Activated T-cell treated with anti-CD3 and anti-CD28 coated beads, Interleukin-2, amount 50 U/mL, for 4 hours (primary cell): ENCODE data around the gene MAP7. TPM values are rescaled to one million over a fixed set of nuclear protein-coding genes. Genes with fewer than 3 reads are reported as not detected.

ENCODE experiments used
- ATAC-seq, 2 donors: fragments of 200-7000 bp; cut with Tn5 transposase; one replicate each; pipeline ENCODE4 v1.10.0; 2021
- DNase-seq: peaks from one replicate; pipeline ENCODE4 v3.0.0-alpha.2; 2020
- H3K27me3 Mint-ChIP-seq: one replicate; pipeline ENCODE4 v1.8.0; 2021; ENCODE audit warnings: low read depth, mixed read lengths
- H3K36me3 Mint-ChIP-seq: one replicate; pipeline ENCODE4 v1.8.0; 2022; ENCODE audit warnings: mixed read lengths; ENCODE audit not compliant: insufficient read depth
- H3K4me1 Mint-ChIP-seq: one replicate; pipeline ENCODE4 v1.8.0; 2021; ENCODE audit warnings: low read depth, mixed read lengths
- H3K4me3 Mint-ChIP-seq: one replicate; pipeline ENCODE4 v1.8.0; 2021; ENCODE audit warnings: mild to moderate bottlenecking, moderate library complexity, mixed read lengths
- H3K9me3 Mint-ChIP-seq: one replicate; pipeline ENCODE4 v1.8.0; 2021; ENCODE audit warnings: mixed read lengths
- total RNA-seq, 3 donors: library from RNA; stranded (reverse); gene quantifications; one replicate each; pipeline ENCODE4 v1.2.1, GENCODE V29; 2021

MAP7 gene
- total RNA-seq, 3 donors from 2014 or later, result 0.46 to 1.3 (median 0.49) TPM

DNA sequence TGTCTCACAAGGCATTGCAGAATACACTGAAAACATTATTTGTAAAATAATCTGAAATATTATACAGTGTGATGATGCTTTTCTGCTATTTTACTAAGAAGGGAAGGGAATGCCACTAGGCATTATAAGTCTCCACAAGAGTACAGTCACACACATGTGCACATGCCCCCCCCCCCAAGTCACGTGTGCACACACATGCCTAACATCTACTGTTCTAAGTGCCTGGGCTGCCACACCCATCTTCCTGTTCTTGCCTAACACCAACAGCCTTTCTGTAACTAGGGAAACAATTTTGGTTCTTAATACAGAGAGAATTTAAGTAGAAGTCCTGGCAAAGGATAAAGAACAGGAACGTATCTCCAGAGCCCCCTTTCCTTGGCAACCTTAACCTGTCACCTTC lies 202.4 kb downstream of the MAP7 start:
- H3K4me1 Mint-ChIP-seq, result no peaks in the 10 kb centered on the region
- H3K9me3 Mint-ChIP-seq, result no peaks in the 10 kb centered on the region
- DNase-seq, result no peak
- H3K27me3 Mint-ChIP-seq, result no peaks in the 10 kb centered on the region
- no peaks in the 10 kb centered on the region for H3K36me3 Mint-ChIP-seq
- H3K4me3 Mint-ChIP-seq, result no peak overlapping the region
- no peak for ATAC-seq

DNA sequence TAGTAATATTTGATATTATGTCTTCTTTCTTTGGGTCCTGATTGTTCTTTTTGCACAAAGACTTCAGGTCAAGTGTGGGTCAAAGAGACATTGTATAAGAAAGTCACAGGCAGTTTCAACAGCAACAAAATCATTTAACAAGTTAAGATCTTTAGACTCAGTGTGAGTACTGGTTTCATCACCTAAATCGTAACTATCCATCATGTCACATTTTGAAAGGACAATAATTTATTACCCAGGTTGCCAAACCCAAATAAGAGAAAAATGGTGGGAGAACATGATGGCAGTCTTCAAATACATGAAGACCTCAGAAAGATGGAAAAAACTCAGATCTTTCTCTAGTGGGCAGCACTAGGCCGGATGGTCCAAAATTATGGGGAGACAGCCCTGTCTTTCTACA lies 205.1 kb downstream of the MAP7 start:
- Mint-ChIP-seq H3K36me3 (no peaks in the 10 kb centered on the region), H3K4me1 (no peaks in the 10 kb centered on the region), H3K4me3 (no peak overlapping the region), H3K9me3 (no peaks in the 10 kb centered on the region), H3K27me3 (no peaks in the 10 kb centered on the region)
- DNase-seq (no peak), ATAC-seq (no peak)

DNA sequence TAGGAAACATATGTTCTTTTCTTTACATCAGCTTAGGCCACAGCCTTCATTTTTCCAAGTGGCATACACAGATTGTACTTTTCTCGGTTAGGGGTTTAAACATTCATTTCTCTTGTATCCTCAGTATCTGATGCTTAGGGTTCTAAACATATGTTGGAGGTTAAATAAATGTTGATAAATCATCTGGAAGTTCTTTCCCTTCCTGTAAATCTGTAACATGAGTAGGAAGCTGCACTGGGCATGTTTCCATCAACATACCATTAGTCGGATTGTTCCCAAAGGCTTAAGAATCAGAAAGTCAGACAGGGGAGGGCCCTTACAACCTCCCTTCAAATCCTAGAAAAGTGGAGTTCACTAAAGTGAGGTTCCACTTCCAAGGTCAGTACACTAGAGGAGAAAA lies 205.8 kb downstream of the MAP7 start:
- Mint-ChIP-seq H3K36me3 (no peaks in the 10 kb centered on the region), H3K9me3 (no peaks in the 10 kb centered on the region), H3K27me3 (no peaks in the 10 kb centered on the region), H3K4me3 (no peak overlapping the region), H3K4me1 (no peaks in the 10 kb centered on the region)
- no peak for DNase-seq
- ATAC-seq, result no peak

DNA sequence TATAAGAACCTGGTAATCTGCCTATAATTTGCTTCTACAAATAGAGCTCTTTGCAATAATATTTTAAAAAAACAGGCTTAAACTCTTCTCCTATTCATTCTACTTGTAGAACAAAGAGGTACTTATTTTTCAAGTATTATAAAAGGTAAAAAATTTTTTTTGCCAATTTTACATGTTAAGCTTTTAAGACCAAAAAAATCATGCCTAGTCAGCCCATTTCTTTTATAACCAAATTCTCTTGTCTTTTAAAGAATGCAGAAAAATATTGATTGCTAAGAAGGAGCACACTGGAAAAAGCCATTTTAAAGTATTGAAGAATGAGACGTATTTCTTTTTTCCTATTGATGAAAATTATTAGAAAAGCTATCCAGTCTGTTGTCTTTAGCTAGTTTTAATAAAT lies 206.5 kb downstream of the MAP7 start:
- Mint-ChIP-seq H3K27me3 (no peaks in the 10 kb centered on the region), H3K4me3 (no peak overlapping the region), H3K36me3 (no peaks in the 10 kb centered on the region), H3K9me3 (no peaks in the 10 kb centered on the region), H3K4me1 (no peaks in the 10 kb centered on the region)
- ATAC-seq (no peak), DNase-seq (no peak)

DNA sequence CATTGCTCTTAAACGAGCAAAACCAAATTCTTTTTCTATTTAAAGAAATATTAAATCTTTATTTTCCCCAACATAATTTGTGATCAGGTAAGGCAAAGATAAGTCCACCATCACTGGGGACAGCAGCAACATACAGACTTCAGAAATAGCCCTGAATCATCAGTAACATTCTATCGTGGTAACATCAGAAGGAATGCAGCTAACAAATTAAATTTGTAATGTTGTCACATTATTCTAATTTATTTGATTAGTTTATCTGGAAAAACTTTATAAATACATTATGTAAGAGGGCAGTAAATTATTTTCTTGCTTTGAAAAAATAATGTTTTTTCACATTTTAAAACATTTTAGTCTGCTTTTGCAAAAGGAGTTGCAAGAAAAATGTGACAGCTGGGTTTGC lies 206.9 kb downstream of the MAP7 start:
- Mint-ChIP-seq H3K4me3 (no peak overlapping the region), H3K4me1 (no peaks in the 10 kb centered on the region), H3K9me3 (no peaks in the 10 kb centered on the region), H3K36me3 (no peaks in the 10 kb centered on the region), H3K27me3 (no peaks in the 10 kb centered on the region)
- ATAC-seq (no peak), DNase-seq (no peak)

DNA sequence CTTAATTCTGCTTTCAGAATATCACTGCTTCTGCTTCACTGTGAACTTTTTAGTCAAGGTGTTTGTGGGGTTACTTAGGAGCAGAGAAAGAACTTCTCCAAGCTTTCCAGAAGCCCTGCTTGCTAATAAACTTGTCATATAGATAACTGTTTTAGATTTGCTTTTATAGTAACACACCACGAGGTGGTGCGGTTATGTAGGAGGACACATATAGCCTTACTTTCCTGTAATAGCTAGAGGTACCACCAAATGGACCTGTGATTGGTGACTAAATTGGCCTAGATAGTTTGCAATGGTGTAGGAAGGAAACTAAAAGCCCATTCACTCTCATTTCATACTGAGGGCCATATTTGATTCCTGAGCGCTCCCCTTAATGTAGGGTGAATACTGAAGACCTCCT lies 208.3 kb downstream of the MAP7 start:
- no peak overlapping the region for H3K4me3 Mint-ChIP-seq
- ATAC-seq (no peak), DNase-seq (no peak)
- no peaks in the 10 kb centered on the region for H3K36me3 Mint-ChIP-seq
- no peaks in the 10 kb centered on the region for H3K27me3 Mint-ChIP-seq
- H3K4me1 Mint-ChIP-seq, result no peaks in the 10 kb centered on the region
- no peaks in the 10 kb centered on the region for H3K9me3 Mint-ChIP-seq

DNA sequence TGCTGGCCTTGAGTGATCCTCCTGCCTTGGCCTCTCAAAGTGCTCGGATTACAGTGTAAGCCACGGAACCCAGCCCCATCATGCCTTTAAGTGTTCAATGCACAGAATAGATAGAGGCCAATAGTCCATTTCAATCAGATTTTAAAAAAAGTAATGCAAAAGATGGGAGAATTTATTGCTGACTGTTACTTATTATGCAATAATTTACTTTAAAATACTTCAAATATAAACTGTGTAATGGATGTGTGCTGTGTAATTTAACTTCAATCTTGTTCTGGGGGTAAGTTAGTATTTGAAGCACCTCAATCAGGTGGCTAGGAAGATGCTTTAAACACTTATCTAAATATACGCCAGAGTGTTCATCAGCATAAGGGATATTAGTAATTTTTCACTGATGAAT lies 208.9 kb downstream of the MAP7 start:
- Mint-ChIP-seq H3K36me3 (no peaks in the 10 kb centered on the region), H3K9me3 (no peaks in the 10 kb centered on the region), H3K4me3 (no peak overlapping the region), H3K27me3 (no peaks in the 10 kb centered on the region), H3K4me1 (no peaks in the 10 kb centered on the region)
- no peak for ATAC-seq
- DNase-seq, result no peak

DNA sequence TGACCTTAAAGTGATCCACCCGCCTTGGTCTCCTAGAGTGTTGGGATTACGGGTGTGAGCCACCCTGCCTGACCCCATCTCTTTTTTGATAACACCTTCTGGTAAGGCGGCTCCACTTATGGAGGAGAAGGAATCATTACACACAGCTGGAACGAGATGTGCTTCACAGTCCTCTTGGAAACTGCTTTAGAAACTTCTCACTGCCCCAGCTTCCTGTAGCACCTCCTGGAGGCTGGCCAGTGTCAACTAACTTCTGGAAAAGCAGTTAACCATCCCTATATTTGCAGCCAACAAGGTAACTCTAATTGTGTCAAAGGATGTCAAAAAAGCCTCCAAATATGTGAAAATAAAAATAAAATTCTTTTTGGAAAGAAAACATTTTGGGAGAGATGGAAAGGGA lies 211.7 kb downstream of the MAP7 start:
- no peaks in the 10 kb centered on the region for H3K36me3 Mint-ChIP-seq
- ATAC-seq (no peak), DNase-seq (no peak)

DNA sequence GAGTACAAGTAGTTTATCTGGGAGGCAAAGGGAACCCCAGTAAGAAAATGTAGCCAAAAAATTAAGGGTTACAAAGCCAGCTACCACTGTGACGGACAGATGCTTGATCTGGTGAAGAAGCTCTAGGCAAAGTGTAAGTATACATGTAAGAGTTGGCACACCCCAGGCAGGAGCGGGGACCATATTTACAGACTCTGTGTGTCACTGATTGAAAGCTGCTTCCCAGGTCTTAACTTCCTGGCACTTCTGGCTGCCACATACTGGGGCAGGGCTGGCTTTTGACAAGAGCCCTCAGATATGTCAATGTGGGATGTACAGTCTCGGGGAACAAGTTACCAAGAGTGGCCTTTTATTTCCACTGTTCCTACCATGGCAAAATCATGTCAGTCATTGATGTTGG lies 212.6 kb downstream of the MAP7 start:
- ATAC-seq, result no peak
- no peak for DNase-seq
- H3K4me3 Mint-ChIP-seq, result no peak overlapping the region
- H3K27me3 Mint-ChIP-seq, result no peaks in the 10 kb centered on the region
- no peaks in the 10 kb centered on the region for H3K4me1 Mint-ChIP-seq
- H3K36me3 Mint-ChIP-seq, result no peaks in the 10 kb centered on the region
- no peaks in the 10 kb centered on the region for H3K9me3 Mint-ChIP-seq

More for the DNA sequence above, 211.7 kb downstream of the MAP7 start:
- Mint-ChIP-seq H3K27me3 (no peaks in the 10 kb centered on the region), H3K9me3 (no peaks in the 10 kb centered on the region), H3K4me1 (no peaks in the 10 kb centered on the region), H3K4me3 (no peak overlapping the region)

DNA sequence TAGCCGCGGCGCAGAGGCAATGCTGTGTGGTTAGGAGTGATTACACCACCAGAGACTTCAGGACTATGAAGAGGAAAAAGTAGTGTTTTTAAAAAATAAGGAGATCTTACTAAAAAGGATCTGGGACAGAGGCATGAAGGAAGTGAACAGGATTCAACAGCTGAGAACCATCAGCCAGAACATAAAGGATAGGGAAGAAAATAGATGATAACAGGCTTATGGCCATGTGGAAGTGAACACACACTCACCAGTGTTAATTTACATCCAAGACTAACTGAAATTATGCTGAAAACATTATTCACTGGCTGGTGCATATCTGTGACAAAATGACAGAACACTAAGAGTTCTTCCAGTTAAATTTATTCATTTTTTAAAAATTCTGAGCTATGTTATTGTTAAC lies 213.1 kb downstream of the MAP7 start:
- Mint-ChIP-seq H3K4me1 (no peaks in the 10 kb centered on the region), H3K4me3 (no peak overlapping the region), H3K27me3 (no peaks in the 10 kb centered on the region), H3K36me3 (no peaks in the 10 kb centered on the region), H3K9me3 (no peaks in the 10 kb centered on the region)
- DNase-seq (no peak), ATAC-seq (no peak)

DNA sequence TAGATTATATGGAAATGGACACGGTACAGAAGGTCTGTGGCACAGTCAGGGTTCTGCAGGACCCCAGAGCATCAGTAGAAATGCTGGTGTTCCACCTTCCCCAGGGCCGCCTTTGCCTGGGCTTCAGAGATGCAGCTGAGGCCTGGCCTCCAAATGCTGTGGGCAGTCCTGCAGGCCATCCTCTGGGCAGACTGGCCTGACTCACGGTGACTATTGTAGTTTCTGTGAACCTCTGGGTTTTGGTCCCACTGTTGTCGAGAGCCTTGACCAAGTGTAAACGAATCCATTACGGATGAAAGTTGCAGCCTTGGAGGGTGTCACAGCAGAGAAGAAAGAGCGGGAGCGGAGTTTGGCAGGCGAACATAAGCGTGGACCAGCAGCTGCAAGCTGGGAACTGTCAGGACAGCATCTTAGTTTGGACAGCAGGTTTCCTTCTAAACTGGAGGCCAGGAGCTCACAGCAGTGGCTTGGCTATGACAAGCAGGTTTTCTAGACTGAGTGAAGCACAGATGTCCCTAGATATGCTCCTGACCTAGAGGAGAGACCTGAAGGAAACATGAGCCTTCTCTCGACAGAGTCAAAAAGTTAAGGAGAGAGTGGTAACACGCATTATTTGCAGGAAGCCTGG lies 214.4 kb downstream of the MAP7 start:
- DNase-seq (no peak), ATAC-seq (no peak)
- H3K36me3 Mint-ChIP-seq, result no peaks in the 10 kb centered on the region
- no peaks in the 10 kb centered on the region for H3K27me3 Mint-ChIP-seq
- H3K4me3 Mint-ChIP-seq, result no peak overlapping the region
- H3K9me3 Mint-ChIP-seq, result no peaks in the 10 kb centered on the region
- no peaks in the 10 kb centered on the region for H3K4me1 Mint-ChIP-seq

DNA sequence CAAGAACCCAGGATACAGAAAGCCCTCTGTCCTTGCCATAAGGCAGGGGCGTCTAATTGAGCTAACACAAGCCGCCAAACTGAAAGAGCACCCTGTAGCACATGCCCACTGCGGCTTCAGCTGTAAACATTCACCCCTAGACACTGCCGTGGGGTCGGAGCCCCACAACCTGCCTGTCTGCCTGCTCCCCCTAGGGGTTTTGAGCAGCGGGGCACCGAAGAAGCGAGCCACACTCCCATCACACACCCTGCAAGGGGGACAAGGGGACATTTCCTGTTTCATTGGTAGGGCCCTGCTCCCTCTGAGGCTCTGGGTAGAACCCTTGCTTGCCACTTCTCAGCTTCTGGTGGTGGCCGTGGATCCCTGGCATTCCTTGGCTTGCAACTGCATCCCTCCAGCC lies 215.4 kb downstream of the MAP7 start:
- no peaks in the 10 kb centered on the region for H3K9me3 Mint-ChIP-seq
- no peaks in the 10 kb centered on the region for H3K27me3 Mint-ChIP-seq

DNA sequence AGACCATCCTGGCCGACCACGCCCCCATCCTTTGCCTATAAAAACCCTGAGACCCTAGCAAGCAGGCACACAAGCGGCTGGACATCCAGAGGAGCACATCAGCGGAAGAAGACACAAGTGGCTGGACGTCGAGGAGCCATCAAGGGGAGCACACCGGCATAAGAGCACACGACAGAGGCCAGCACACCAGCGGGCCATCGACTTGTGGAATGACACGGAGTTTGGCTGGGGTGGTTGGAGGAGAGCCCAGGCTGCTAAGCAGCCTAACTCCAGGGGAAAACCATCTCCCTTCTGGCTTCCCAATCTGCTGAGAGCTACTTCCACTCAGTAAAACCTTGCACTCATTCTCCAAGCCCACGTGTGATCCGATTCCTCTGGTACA lies 215.8 kb downstream of the MAP7 start:
- no peak overlapping the region for H3K4me3 Mint-ChIP-seq
- H3K4me1 Mint-ChIP-seq, result no peaks in the 10 kb centered on the region
- DNase-seq, result no peak
- no peaks in the 10 kb centered on the region for H3K36me3 Mint-ChIP-seq
- no peaks in the 10 kb centered on the region for H3K27me3 Mint-ChIP-seq
- ATAC-seq, result no peak
- H3K9me3 Mint-ChIP-seq, result no peaks in the 10 kb centered on the region

More for the DNA sequence above, 215.4 kb downstream of the MAP7 start:
- Mint-ChIP-seq H3K4me1 (no peaks in the 10 kb centered on the region), H3K4me3 (no peak overlapping the region), H3K36me3 (no peaks in the 10 kb centered on the region)
- DNase-seq (no peak), ATAC-seq (no peak)

DNA sequence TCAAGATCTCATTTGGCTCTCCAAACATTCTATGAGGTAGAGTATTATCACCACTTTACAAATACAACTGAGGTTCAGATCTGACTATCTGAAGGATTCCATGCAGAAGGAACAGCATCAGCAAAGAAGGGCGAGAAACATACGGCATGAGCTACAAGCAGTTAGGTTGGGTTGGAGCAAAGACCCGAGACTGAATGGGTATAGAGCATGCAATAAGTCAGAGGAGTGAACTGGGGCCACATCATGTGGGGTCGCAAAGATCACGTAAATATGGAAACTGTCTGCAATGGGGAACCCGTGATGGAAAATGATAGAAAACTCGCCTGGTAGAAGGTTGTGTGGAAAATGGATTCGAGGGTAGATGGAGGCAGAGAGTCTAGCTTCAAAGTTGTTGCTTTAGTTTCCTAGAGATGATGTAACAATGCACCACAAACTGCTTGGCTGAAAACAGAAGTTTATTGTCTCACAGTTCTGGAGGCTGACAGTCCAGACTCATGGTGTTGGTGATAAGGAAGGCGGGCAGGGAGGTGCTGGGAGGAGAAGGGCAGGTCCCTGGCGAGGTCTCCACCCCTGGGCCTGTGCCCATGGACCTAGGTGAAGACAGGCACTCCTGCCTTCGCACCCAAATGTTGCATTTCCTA lies 216.3 kb downstream of the MAP7 start:
- Mint-ChIP-seq H3K4me1 (no peaks in the 10 kb centered on the region), H3K36me3 (no peaks in the 10 kb centered on the region), H3K4me3 (no peak overlapping the region), H3K9me3 (no peaks in the 10 kb centered on the region), H3K27me3 (no peaks in the 10 kb centered on the region)
- no peak for DNase-seq
- no peak for ATAC-seq

DNA sequence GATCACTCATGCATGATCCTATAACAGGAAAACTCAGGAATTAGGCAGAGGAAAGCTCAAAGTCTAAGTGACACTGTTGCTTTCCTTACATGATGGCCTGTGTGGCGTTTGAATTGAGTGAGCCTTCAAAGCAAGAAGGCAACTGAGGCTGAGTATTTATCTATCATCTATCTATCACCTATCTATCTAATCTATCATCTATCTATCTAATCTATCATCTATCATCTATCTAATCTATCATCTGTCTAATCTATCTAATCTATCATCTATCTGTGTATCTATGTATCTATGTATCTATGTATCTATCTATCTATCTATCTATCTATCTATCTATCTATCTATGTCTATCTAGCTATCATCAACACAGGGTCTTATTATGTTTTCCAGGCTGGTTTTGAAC lies 218.8 kb downstream of the MAP7 start:
- Mint-ChIP-seq H3K4me1 (no peaks in the 10 kb centered on the region), H3K36me3 (no peaks in the 10 kb centered on the region), H3K4me3 (no peak overlapping the region), H3K27me3 (no peaks in the 10 kb centered on the region), H3K9me3 (no peaks in the 10 kb centered on the region)
- DNase-seq (no peak), ATAC-seq (no peak)
